Endothelial cell of umbilical vein (primary cell): Measurements from ENCODE around the gene DNASE1L1. TPM values are rescaled to one million over a fixed set of nuclear protein-coding genes. Genes with fewer than 3 reads are reported as not detected.

ENCODE experiments used
- BruUV-seq: library from RNA; stranded (reverse); fragments of 400-500 nt; replicated peaks from 2 replicates; lab custom pipeline; 2021; lab: Mats Ljungman, UMichigan
- CTCF ChIA-PET: fragments of 300-600, 350-600 bp; sonication (Branson Sonifier 250); formaldehyde crosslinking; loops from one replicate; lab custom pipeline; 2021; ENCODE audit warnings: antibody characterized with exemption, inconsistent platforms; lab: Charles Lee
- POLR2A ChIA-PET: fragments of 300-600, 350-600 bp; sonication (Branson Sonifier 250); formaldehyde crosslinking; loops from one replicate; lab custom pipeline; 2021; ENCODE audit warnings: antibody characterized with exemption, inconsistent platforms; lab: Charles Lee
- DNase-seq: peaks from one replicate; pipeline ENCODE4 v3.0.0-alpha.2; 2011; ENCODE audit warnings: low read depth, low spot score
- FAIRE-seq: peaks from 2 replicates; lab custom pipeline; 2011; peaks lifted over from hg19 to GRCh38; lab: Jason Lieb, UNC
- H2AFZ ChIP-seq: 2 replicates; pipeline ENCODE4 v1.6.0; 2012; ENCODE audit warnings: low read depth, low read length, control low read depth, inconsistent platforms
- H3K27ac ChIP-seq: 2 replicates; pipeline ENCODE4 v1.5.1; 2011; ENCODE audit warnings: low read depth, mild to moderate bottlenecking, control low read depth, low read length, moderate library complexity; ENCODE audit not compliant: insufficient read depth
- H3K27me3 ChIP-seq, 2 experiments: 2 replicates each; pipeline versions ENCODE4 v1.6.0 to v1.6.1; 2011; ENCODE audit warnings: low read length in 2 of 2, mixed read lengths in 1 of 2; ENCODE audit not compliant: control insufficient read depth in 2 of 2, insufficient read depth in 2 of 2
- H3K36me3 ChIP-seq, 2 experiments: 2 replicates in 1 of 2; 3 replicates in 1 of 2; pipeline ENCODE4 v1.5.1; 2011; ENCODE audit warnings: low read length in 2 of 2, mild to moderate bottlenecking in 1 of 2, moderate library complexity in 1 of 2; ENCODE audit not compliant: control insufficient read depth in 2 of 2, insufficient read depth in 2 of 2; ENCODE audit errors: extremely low read depth in 1 of 2
- H3K4me1 ChIP-seq: 3 replicates; pipeline ENCODE4 v1.5.1; 2011; ENCODE audit warnings: mild to moderate bottlenecking, low read length; ENCODE audit not compliant: control insufficient read depth, insufficient read depth; ENCODE audit errors: extremely low read depth
- H3K4me2 ChIP-seq: 2 replicates; pipeline ENCODE4 v1.6.1; 2011; ENCODE audit warnings: low read length, control low read depth, mixed read lengths; ENCODE audit not compliant: insufficient read depth
- H3K4me3 ChIP-seq, 3 experiments: fragments of 200-600 bp in 1 of 3; sonication (generic), shearing (Covaris generic) in 1 of 3; replicated peaks in 1 of 3; 2 replicates each; pipeline ENCODE4 v1.5.1; 2011 to 2016; ENCODE audit warnings: control low read depth in 3 of 3, low read length in 3 of 3, mild to moderate bottlenecking in 2 of 3, inconsistent platforms in 1 of 3, low read depth in 1 of 3, moderate library complexity in 1 of 3; ENCODE audit not compliant: insufficient read depth in 1 of 3
- H3K79me2 ChIP-seq: 2 replicates; pipeline ENCODE4 v1.6.0; 2012; ENCODE audit warnings: low read length, inconsistent platforms; ENCODE audit not compliant: control insufficient read depth, insufficient read depth
- H3K9ac ChIP-seq: replicated peaks from 2 replicates; pipeline ENCODE3; 2011; ENCODE audit warnings: low read length, control low read depth; ENCODE audit not compliant: insufficient read depth; ENCODE audit errors: extremely low read depth
- H3K9me1 ChIP-seq: replicated peaks from 3 replicates; pipeline ENCODE4 v1.6.0; 2011; ENCODE audit warnings: mild to moderate bottlenecking, low read length; ENCODE audit not compliant: control insufficient read depth, insufficient read depth; ENCODE audit errors: extremely low read depth
- H3K9me3 ChIP-seq: replicated peaks from 2 replicates; pipeline ENCODE4 v1.5.1; 2012; ENCODE audit warnings: low read length, inconsistent platforms; ENCODE audit not compliant: control insufficient read depth, insufficient read depth
- H4K20me1 ChIP-seq: replicated peaks from 2 replicates; pipeline ENCODE3; 2011; ENCODE audit warnings: mild to moderate bottlenecking, low read length; ENCODE audit not compliant: control insufficient read depth, insufficient read depth; ENCODE audit errors: extremely low read depth
- EZH2 ChIP-seq: IDR thresholded peaks from 2 replicates; pipeline ENCODE4 v1.6.1; 2012; ENCODE audit warnings: borderline replicate concordance, low read depth, mild to moderate bottlenecking, moderate library complexity, low read length, inconsistent platforms; ENCODE audit not compliant: severe bottlenecking
- FOS ChIP-seq: IDR thresholded peaks from 2 replicates; pipeline ENCODE4 v1.6.1; 2011; ENCODE audit warnings: mild to moderate bottlenecking, low read length, moderate library complexity, borderline replicate concordance; ENCODE audit not compliant: insufficient read depth
- GATA2 ChIP-seq: IDR thresholded peaks from 2 replicates; pipeline ENCODE4 v1.7.0; 2011; ENCODE audit warnings: low read depth, mild to moderate bottlenecking, moderate library complexity, mixed read lengths, low read length; ENCODE audit not compliant: insufficient read length, insufficient read depth
- JUN ChIP-seq: IDR thresholded peaks from 2 replicates; pipeline ENCODE4 v1.6.1; 2011; ENCODE audit warnings: borderline replicate concordance, low read depth; ENCODE audit not compliant: insufficient read length, insufficient read depth
- MYC ChIP-seq: IDR thresholded peaks from one replicate; pipeline ENCODE4 v1.6.1; 2011; ENCODE audit warnings: mild to moderate bottlenecking, low read depth, low read length
- POLR2A ChIP-seq: IDR thresholded peaks from 2 replicates; pipeline ENCODE4 v1.6.1; 2012; ENCODE audit warnings: low read depth, mild to moderate bottlenecking, control low read depth, low read length
- POLR2AphosphoS5 ChIP-seq: IDR thresholded peaks from 2 replicates; pipeline ENCODE4 v1.6.1; 2012; ENCODE audit warnings: low read depth, mild to moderate bottlenecking, control low read depth, low read length, moderate library complexity; ENCODE audit not compliant: insufficient read depth
- dilution Hi-C: fragments of 300-500 bp; cut with MboI; formaldehyde crosslinking; loops from one replicate; pipeline ENCODE4 v1.15.0; 2019; ENCODE audit warnings: low sequenced_read_pairs; ENCODE audit not compliant: extremely low pct_ligation_motif_present
- intact Hi-C: fragments of 100-400 bp; cut with micrococcal nuclease; formaldehyde crosslinking; loops from one replicate; pipeline ENCODE4 v1.10.0; 2022
- polyA plus RNA-seq, 4 experiments: library from polyadenylated mRNA; depleted of rRNA in 3 of 4; stranded (reverse) in 3 of 4; unstranded in 1 of 4; fragments of >200 nt; gene quantifications; 2 replicates each; pipeline versions ENCODE4 v1.2.1 to v1.2.3, GENCODE V29; 2011 to 2012; ENCODE audit warnings: missing spikeins in 1 of 4
- total RNA-seq: library from RNA; stranded (reverse); gene quantifications from 2 replicates; pipeline ENCODE4 v1.2.3, GENCODE V29; 2021
- TF ChIP-seq, protein P1 (sequence below), 2 donors: IDR thresholded peaks; 1 replicate in 1 of 2; 2 replicates in 1 of 2; pipeline ENCODE4 v1.5.1; 2011; ENCODE audit warnings: low read length in 2 of 2, mild to moderate bottlenecking in 2 of 2, moderate library complexity in 2 of 2, control low read depth in 1 of 2, inconsistent platforms in 1 of 2, low read depth in 1 of 2; ENCODE audit not compliant: insufficient read depth in 1 of 2; ENCODE audit errors: extremely low read depth in 1 of 2
- TF ChIP-seq, protein P2 (sequence below): IDR thresholded peaks from 2 replicates; pipeline ENCODE4 v1.6.1; 2011; ENCODE audit not compliant: insufficient read depth, insufficient read length

The DNASE1L1 gene
- total and polyA plus RNA-seq, 2 donors (not counting 3 experiments of a cell fraction or from before 2014, with no cell fraction given): 61.5 to 84.9 TPM

- no peak for TF ChIP-seq MYC
- TF ChIP-seq POLR2A: no peak
- TF ChIP-seq EZH2: no peak
- no peak for TF ChIP-seq POLR2AphosphoS5
- no peak for TF ChIP-seq FOS
- no peak for TF ChIP-seq GATA2
- no peak for TF ChIP-seq JUN
- TF ChIP-seq, protein P1, sequence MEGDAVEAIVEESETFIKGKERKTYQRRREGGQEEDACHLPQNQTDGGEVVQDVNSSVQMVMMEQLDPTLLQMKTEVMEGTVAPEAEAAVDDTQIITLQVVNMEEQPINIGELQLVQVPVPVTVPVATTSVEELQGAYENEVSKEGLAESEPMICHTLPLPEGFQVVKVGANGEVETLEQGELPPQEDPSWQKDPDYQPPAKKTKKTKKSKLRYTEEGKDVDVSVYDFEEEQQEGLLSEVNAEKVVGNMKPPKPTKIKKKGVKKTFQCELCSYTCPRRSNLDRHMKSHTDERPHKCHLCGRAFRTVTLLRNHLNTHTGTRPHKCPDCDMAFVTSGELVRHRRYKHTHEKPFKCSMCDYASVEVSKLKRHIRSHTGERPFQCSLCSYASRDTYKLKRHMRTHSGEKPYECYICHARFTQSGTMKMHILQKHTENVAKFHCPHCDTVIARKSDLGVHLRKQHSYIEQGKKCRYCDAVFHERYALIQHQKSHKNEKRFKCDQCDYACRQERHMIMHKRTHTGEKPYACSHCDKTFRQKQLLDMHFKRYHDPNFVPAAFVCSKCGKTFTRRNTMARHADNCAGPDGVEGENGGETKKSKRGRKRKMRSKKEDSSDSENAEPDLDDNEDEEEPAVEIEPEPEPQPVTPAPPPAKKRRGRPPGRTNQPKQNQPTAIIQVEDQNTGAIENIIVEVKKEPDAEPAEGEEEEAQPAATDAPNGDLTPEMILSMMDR (IDR thresholded peaks at IDR 0.05; ENCODE audit: extremely low read depth in 1 of 2, insufficient read depth in 1 of 2, low read depth in 1 of 2, low read length in 2 of 2): no peak
- TF ChIP-seq, protein P2, sequence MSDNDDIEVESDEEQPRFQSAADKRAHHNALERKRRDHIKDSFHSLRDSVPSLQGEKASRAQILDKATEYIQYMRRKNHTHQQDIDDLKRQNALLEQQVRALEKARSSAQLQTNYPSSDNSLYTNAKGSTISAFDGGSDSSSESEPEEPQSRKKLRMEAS: no peak
- Histone ChIP-seq H3K4me1 (peaks cover 22% of the 10 kb centered on the region), H3K79me2 (peaks cover 14% of the 10 kb centered on the region), H3K27ac (peak overlapping the region; percentile 65), H3K36me3 (no peaks in the 10 kb centered on the region), H3K4me3 (peak overlapping the region in 2 of 3 experiments; percentile 40 to 48), H3K9me1 (no peaks in the 10 kb centered on the region), H3K9ac (peak overlapping the region; percentile 60), H2AFZ (peak overlapping the region; percentile 14), H4K20me1 (no peaks in the 10 kb centered on the region), H3K9me3 (no peaks in the 10 kb centered on the region), H3K4me2 (peak overlapping the region; percentile 69), H3K27me3 (no peaks in the 10 kb centered on the region)
- DNase-seq (no peak), FAIRE-seq (no peak)
- dilution Hi-C loops: no loop called here
- CTCF ChIA-PET: interaction anchor here (0.9 to 1.1 kb wide), 3 partner anchors 13 to 16 kb away, joined by 3 to 5 read pairs (median 4); partner anchors contain the start of gene ATP6AP1
- intact Hi-C loops: no loop called here
- POLR2A ChIA-PET: interaction anchor here (1.4 kb wide), 1 partner anchor 13 kb away, joined by 3 read pairs; no protein-coding TSS in a partner anchor
- no TSS peak for BruUV-seq
Measured at GRCh38 chrX:154412468-154412867, 3.4 kb upstream of the DNASE1L1 start.
